SK-N-SH (cell line): ENCODE results near the gene SNX2.

ENCODE experiments used
- ELF1 ChIP-seq: IDR thresholded peaks from 2 replicates; pipeline ENCODE4 v1.4.0; 2012
- EP300 ChIP-seq, 2 experiments: IDR thresholded peaks; 2 replicates each; pipeline versions ENCODE4 v1.4.0 to v1.6.1; 2012; ENCODE audit warnings: borderline replicate concordance in 1 of 2, low read depth in 1 of 2, low read length in 1 of 2
- IRF3 ChIP-seq: fragments of 150-350 bp; IDR thresholded peaks from 2 replicates; pipeline ENCODE4 v1.6.1; 2016; ENCODE audit warnings: mild to moderate bottlenecking, low read depth, low read length
- MXI1 ChIP-seq: IDR thresholded peaks from 2 replicates; pipeline ENCODE4 v1.6.1; 2012; ENCODE audit warnings: mild to moderate bottlenecking, low read depth, low read length, improper control_type of control experiment
- NFIC ChIP-seq: IDR thresholded peaks from 2 replicates; pipeline ENCODE4 v1.4.0; 2012; ENCODE audit warnings: borderline replicate concordance
- POLR2AphosphoS5 ChIP-seq: IDR thresholded peaks from 2 replicates; pipeline ENCODE4 v1.6.1; 2012; ENCODE audit warnings: low read depth, low read length
- TAF1 ChIP-seq: IDR thresholded peaks from 2 replicates; pipeline ENCODE4 v1.6.1; 2012; ENCODE audit warnings: low read depth, mild to moderate bottlenecking, low read length, moderate library complexity, borderline replicate concordance
- TF ChIP-seq, protein P1 (sequence below): IDR thresholded peaks from 2 replicates; pipeline ENCODE4 v1.4.0; 2012; ENCODE audit warnings: low read depth
- TF ChIP-seq, protein P2 (sequence below): fragments of 200-600 bp; sonication (generic); IDR thresholded peaks from 2 replicates; pipeline ENCODE4 v1.6.1; 2017; ENCODE audit warnings: antibody characterized with exemption, mild to moderate bottlenecking, moderate library complexity
- TF ChIP-seq, protein P3 (sequence below): IDR thresholded peaks from 2 replicates; pipeline ENCODE4; 2012

DNA sequence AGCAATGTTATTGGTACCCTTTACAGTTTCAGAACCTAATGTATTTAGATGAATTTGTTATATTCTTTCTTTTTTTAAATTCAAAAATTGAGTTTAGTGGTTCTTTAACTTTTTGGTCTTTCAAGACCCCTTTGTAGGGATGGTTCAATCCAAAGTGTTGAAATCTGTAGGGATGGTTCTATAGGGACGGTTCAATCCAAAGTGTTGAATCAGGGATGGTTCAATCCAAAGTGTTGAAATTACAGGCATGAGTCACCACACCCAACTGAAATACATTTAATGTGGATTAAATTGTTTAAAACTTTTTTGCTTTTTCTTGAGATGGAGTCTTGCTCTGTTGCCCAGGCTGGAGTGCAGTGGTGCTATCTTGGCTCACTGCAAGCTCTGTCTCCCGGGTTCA, 30.6 kb downstream of the SNX2 start:
- TF ChIP-seq TAF1, result no peak
- TF ChIP-seq ELF1, result no peak
- TF ChIP-seq, protein P1, sequence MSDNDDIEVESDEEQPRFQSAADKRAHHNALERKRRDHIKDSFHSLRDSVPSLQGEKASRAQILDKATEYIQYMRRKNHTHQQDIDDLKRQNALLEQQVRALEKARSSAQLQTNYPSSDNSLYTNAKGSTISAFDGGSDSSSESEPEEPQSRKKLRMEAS, result no peak
- no peak for TF ChIP-seq MXI1
- no peak for TF ChIP-seq EP300 (IDR thresholded peaks at IDR 0.05; ENCODE audit: borderline replicate concordance in 1 of 2, low read depth in 1 of 2, low read length in 1 of 2)
- TF ChIP-seq, protein P2, sequence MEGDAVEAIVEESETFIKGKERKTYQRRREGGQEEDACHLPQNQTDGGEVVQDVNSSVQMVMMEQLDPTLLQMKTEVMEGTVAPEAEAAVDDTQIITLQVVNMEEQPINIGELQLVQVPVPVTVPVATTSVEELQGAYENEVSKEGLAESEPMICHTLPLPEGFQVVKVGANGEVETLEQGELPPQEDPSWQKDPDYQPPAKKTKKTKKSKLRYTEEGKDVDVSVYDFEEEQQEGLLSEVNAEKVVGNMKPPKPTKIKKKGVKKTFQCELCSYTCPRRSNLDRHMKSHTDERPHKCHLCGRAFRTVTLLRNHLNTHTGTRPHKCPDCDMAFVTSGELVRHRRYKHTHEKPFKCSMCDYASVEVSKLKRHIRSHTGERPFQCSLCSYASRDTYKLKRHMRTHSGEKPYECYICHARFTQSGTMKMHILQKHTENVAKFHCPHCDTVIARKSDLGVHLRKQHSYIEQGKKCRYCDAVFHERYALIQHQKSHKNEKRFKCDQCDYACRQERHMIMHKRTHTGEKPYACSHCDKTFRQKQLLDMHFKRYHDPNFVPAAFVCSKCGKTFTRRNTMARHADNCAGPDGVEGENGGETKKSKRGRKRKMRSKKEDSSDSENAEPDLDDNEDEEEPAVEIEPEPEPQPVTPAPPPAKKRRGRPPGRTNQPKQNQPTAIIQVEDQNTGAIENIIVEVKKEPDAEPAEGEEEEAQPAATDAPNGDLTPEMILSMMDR, result no peak
- no peak for TF ChIP-seq POLR2AphosphoS5
- TF ChIP-seq IRF3, result no peak
- TF ChIP-seq NFIC, result no peak
- TF ChIP-seq, protein P3, sequence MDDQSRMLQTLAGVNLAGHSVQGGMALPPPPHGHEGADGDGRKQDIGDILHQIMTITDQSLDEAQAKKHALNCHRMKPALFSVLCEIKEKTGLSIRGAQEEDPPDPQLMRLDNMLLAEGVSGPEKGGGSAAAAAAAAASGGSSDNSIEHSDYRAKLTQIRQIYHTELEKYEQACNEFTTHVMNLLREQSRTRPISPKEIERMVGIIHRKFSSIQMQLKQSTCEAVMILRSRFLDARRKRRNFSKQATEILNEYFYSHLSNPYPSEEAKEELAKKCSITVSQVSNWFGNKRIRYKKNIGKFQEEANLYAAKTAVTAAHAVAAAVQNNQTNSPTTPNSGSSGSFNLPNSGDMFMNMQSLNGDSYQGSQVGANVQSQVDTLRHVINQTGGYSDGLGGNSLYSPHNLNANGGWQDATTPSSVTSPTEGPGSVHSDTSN, result no peak
